Testis (tissue), 2 donors: ENCODE data around the gene MPPED1.

Experiments used
- POLR2A ChIP-seq: fragments of 450-650 bp; IDR thresholded peaks from one replicate; pipeline ENCODE4 v1.6.1; 2017; ENCODE audit warnings: antibody characterized with exemption, mild to moderate bottlenecking, moderate library complexity
- TF ChIP-seq, protein P1 (sequence below), 3 experiments: fragments of 450-650 bp in 2 of 3; fragments of 200-600 bp in 1 of 3; sonication (generic) in 1 of 3; IDR thresholded peaks; one replicate each; pipeline ENCODE4 v1.5.1; 2016 to 2019; ENCODE audit warnings: antibody characterized with exemption in 3 of 3, mild to moderate bottlenecking in 2 of 3, moderate library complexity in 1 of 3

DNA sequence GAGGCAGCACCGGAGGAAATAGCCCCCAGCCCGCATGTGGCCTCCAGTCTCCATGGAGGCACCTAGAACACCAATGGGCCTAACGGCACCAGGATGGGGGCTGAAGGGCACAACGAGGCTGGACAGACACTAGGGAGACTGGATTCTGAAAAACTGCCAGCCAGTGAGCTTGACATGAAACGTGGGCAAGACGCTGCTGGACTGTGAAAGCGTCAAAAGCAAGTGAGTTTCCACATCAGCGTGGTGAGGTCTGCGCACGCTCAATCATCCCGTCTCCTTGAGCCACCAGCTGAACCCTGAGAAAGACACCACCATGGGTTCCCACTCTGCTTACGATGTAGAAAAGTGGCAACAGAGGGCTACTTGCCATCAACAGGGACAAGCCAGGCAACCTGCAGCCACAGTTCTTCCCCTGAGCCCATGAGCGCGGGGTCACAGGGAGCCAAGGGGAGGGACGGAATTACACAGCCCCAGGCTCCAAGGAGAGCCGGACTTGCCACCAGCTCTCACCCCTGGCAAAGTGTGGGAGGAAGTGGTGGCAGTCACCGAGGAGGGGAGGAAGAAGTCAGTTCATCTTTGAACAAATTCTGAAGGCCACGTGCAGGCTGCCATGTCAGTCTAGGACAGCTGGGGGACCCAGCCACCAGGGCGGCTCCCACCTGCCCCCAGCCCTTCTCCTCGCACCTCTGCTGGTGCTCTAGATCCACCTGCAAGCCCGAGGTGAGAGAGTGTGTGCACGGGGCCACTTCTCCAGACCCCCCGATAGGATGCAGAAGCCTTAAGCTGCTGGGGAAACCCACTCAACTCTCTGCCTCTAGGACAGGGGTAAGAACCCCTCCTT is 131.1 kb downstream of the MPPED1 start:
- no peak for TF ChIP-seq POLR2A
- TF ChIP-seq, protein P1, sequence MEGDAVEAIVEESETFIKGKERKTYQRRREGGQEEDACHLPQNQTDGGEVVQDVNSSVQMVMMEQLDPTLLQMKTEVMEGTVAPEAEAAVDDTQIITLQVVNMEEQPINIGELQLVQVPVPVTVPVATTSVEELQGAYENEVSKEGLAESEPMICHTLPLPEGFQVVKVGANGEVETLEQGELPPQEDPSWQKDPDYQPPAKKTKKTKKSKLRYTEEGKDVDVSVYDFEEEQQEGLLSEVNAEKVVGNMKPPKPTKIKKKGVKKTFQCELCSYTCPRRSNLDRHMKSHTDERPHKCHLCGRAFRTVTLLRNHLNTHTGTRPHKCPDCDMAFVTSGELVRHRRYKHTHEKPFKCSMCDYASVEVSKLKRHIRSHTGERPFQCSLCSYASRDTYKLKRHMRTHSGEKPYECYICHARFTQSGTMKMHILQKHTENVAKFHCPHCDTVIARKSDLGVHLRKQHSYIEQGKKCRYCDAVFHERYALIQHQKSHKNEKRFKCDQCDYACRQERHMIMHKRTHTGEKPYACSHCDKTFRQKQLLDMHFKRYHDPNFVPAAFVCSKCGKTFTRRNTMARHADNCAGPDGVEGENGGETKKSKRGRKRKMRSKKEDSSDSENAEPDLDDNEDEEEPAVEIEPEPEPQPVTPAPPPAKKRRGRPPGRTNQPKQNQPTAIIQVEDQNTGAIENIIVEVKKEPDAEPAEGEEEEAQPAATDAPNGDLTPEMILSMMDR (IDR thresholded peaks at IDR 0.05) = no peak
